HepG2 (cell line): Measurements from ENCODE around the gene MYD88. TPM values are rescaled to one million over a fixed set of nuclear protein-coding genes. Genes with fewer than 3 reads are reported as not detected.
A peak's percentile ranks its signal among the peaks of the same experiment; 100 is the strongest.

ENCODE experiments used
- ARNT ChIP-seq: fragments of 450-650 bp; IDR thresholded peaks from 2 replicates; pipeline ENCODE4 v1.6.1; 2017
- GABPA ChIP-seq, 2 experiments: IDR thresholded peaks; 2 replicates each; pipeline ENCODE4 v1.6.1; 2011 to 2016; ENCODE audit warnings: low read depth in 2 of 2, low read length in 1 of 2, missing biosample characterization in 1 of 2, missing genetic modification characterization in 1 of 2
- GATAD1 ChIP-seq: IDR thresholded peaks from 2 replicates; pipeline ENCODE4 v1.6.1; 2016; ENCODE audit warnings: missing genetic modification reagents, missing compliant biosample characterization
- GZF1 ChIP-seq: sonication (generic); formaldehyde crosslinking; IDR thresholded peaks from 2 replicates; pipeline ENCODE4 v1.5.1; 2020; ENCODE audit warnings: mild to moderate bottlenecking, missing genetic modification reagents
- JUNB ChIP-seq: sonication (generic); formaldehyde crosslinking; IDR thresholded peaks from 2 replicates; pipeline ENCODE4 v1.8.0; 2022; ENCODE audit warnings: missing genetic modification reagents, mild to moderate bottlenecking, borderline replicate concordance
- KDM4B ChIP-seq: sonication (generic); formaldehyde crosslinking; IDR thresholded peaks from 2 replicates; pipeline ENCODE4 v1.4.0; 2020; ENCODE audit warnings: missing genetic modification reagents
- POLR2AphosphoS5 ChIP-seq: IDR thresholded peaks from 2 replicates; pipeline ENCODE4 v1.6.1; 2012; ENCODE audit warnings: low read depth, low read length
- RARA ChIP-seq: IDR thresholded peaks from 2 replicates; pipeline ENCODE4 v1.6.1; 2016; ENCODE audit warnings: missing genetic modification reagents, missing compliant biosample characterization
- SRSF9 ChIP-seq: fragments of 200-400 bp; formaldehyde crosslinking; IDR thresholded peaks from 2 replicates; pipeline ENCODE4 v1.6.1; 2018; ENCODE audit warnings: borderline replicate concordance, mild to moderate bottlenecking, low read depth, low read length; ENCODE audit not compliant: insufficient read depth, poor library complexity, severe bottlenecking
- ZIK1 ChIP-seq: sonication (generic); formaldehyde crosslinking; IDR thresholded peaks from 2 replicates; pipeline ENCODE4 v1.5.0; 2020; ENCODE audit warnings: mild to moderate bottlenecking, low read depth, missing genetic modification reagents, borderline replicate concordance
- ZNF24 ChIP-seq: fragments of 450-650 bp; IDR thresholded peaks from 2 replicates; pipeline ENCODE4 v1.6.1; 2017; ENCODE audit warnings: antibody characterized with exemption, mild to moderate bottlenecking
- ZNF33B ChIP-seq: sonication (generic); formaldehyde crosslinking; IDR thresholded peaks from 2 replicates; pipeline ENCODE4 v1.5.1; 2020; ENCODE audit warnings: mild to moderate bottlenecking, missing genetic modification reagents
- ZNF34 ChIP-seq: sonication (generic); formaldehyde crosslinking; IDR thresholded peaks from 2 replicates; pipeline ENCODE4 v1.4.0; 2020; ENCODE audit warnings: mild to moderate bottlenecking, missing genetic modification reagents, borderline replicate concordance
- ZNF350 ChIP-seq: sonication (generic); formaldehyde crosslinking; IDR thresholded peaks from 2 replicates; pipeline ENCODE4 v1.4.0; 2020; ENCODE audit warnings: mild to moderate bottlenecking, low read depth, missing genetic modification reagents, borderline replicate concordance
- ZNF354B ChIP-seq: sonication (generic); formaldehyde crosslinking; IDR thresholded peaks from 2 replicates; pipeline ENCODE4 v1.8.0; 2022; ENCODE audit warnings: mild to moderate bottlenecking, missing genetic modification reagents
- ZNF430 ChIP-seq: sonication (generic); formaldehyde crosslinking; IDR thresholded peaks from 2 replicates; pipeline ENCODE4 v1.9.0; 2021; ENCODE audit warnings: mild to moderate bottlenecking, missing genetic modification reagents
- ZNF431 ChIP-seq: sonication (generic); formaldehyde crosslinking; IDR thresholded peaks from 2 replicates; pipeline ENCODE4 v1.9.0; 2022; ENCODE audit warnings: missing genetic modification reagents, low read depth, mild to moderate bottlenecking, borderline replicate concordance
- ZNF670 ChIP-seq: sonication (generic); formaldehyde crosslinking; IDR thresholded peaks from 2 replicates; pipeline ENCODE4 v1.8.0; 2022; ENCODE audit warnings: mild to moderate bottlenecking, missing genetic modification reagents, borderline replicate concordance
- ZNF766 ChIP-seq: sonication (generic); formaldehyde crosslinking; IDR thresholded peaks from 2 replicates; pipeline ENCODE4 v1.5.0; 2020; ENCODE audit warnings: missing genetic modification reagents, borderline replicate concordance
- polyA plus RNA-seq, 8 experiments: library from polyadenylated mRNA; depleted of rRNA in 3 of 8; stranded (reverse) in 7 of 8; unstranded in 1 of 8; fragments of >200 nt; fragmentation: Illumina TruSeq in 4 of 8; extraction: Trizol in 4 of 8; gene quantifications; 2 replicates each; pipeline versions ENCODE4 v1.2.1 to v1.2.3, GENCODE V29; 2011 to 2016; ENCODE audit warnings: low read depth in 4 of 8, missing spikeins in 1 of 8, mixed read lengths in 1 of 8; ENCODE audit not compliant: insufficient read depth in 1 of 8
- total RNA-seq, 5 experiments: library from RNA; depleted of rRNA; stranded (reverse); fragments of >200 nt; fragmentation: Illumina TruSeq; extraction: Trizol; gene quantifications; 2 replicates each; pipeline ENCODE4 v1.2.3, GENCODE V29; 2016; ENCODE audit warnings: low read depth in 1 of 5
- TF ChIP-seq, protein P1 (sequence below): sonication (generic); formaldehyde crosslinking; IDR thresholded peaks from 2 replicates; pipeline ENCODE4 v1.5.0; 2020; ENCODE audit warnings: missing genetic modification reagents
- TF ChIP-seq, protein P2 (sequence below): IDR thresholded peaks from 2 replicates; pipeline ENCODE4 v1.6.1; 2016; ENCODE audit warnings: low read depth
- TF ChIP-seq, protein P3 (sequence below): IDR thresholded peaks from 2 replicates; pipeline ENCODE4 v1.6.1; 2016; ENCODE audit warnings: mild to moderate bottlenecking
- TF ChIP-seq, protein P4 (sequence below): sonication (generic); formaldehyde crosslinking; IDR thresholded peaks from 2 replicates; pipeline ENCODE4 v1.4.0; 2020; ENCODE audit warnings: missing genetic modification reagents, borderline replicate concordance
- TF ChIP-seq, protein P5 (sequence below): sonication (generic); formaldehyde crosslinking; IDR thresholded peaks from 2 replicates; pipeline ENCODE4 v1.8.1; 2023; ENCODE audit warnings: missing genetic modification reagents, mild to moderate bottlenecking, borderline replicate concordance
- TF ChIP-seq, protein P6 (sequence below): sonication (generic); formaldehyde crosslinking; IDR thresholded peaks from 2 replicates; pipeline ENCODE4 v1.5.1; 2020; ENCODE audit warnings: missing genetic modification reagents, mild to moderate bottlenecking, borderline replicate concordance

Gene MYD88
- total and polyA plus RNA-seq, 2 of the 13 experiments (the other 11 are each of a cell fraction or from before 2014, with no cell fraction given) = 7.6 to 32.7 TPM

DNA sequence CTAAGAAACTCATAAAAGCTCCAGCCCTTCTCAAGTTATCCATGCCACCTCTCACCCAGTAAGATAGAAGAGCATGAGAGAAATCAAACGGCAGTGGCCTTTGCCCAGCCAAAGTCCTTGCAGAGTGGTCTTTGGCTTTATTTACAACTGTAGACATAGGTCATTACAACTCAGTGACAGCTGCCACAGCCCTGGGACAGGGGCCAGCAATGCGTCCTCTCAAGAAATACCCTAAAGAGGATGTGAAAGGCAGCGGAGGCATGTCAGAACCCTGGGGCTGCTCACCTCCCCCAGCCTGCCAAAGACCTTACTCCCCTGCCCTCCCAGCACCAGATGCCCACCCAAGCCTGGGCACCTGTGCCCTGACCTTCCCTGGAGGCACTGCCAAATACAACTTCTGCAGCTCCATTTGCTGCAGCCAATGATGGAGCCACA, 7.8 kb upstream of the MYD88 start (continued):
- TF ChIP-seq, protein P1, sequence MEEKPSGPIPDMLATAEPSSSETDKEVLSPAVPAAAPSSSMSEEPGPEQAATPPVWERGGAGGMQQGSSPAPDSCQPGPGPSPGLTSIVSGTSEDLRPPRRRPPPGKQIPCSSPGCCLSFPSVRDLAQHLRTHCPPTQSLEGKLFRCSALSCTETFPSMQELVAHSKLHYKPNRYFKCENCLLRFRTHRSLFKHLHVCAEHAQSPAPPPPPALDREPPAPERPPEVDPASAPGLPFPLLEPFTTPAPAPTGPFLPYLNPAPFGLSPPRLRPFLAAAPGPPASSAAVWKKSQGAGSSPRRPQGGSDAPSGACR (CRISPR knock-in tag) = peak; percentile 80; the same call in 1 of the 2 replicates
- TF ChIP-seq, protein P2, sequence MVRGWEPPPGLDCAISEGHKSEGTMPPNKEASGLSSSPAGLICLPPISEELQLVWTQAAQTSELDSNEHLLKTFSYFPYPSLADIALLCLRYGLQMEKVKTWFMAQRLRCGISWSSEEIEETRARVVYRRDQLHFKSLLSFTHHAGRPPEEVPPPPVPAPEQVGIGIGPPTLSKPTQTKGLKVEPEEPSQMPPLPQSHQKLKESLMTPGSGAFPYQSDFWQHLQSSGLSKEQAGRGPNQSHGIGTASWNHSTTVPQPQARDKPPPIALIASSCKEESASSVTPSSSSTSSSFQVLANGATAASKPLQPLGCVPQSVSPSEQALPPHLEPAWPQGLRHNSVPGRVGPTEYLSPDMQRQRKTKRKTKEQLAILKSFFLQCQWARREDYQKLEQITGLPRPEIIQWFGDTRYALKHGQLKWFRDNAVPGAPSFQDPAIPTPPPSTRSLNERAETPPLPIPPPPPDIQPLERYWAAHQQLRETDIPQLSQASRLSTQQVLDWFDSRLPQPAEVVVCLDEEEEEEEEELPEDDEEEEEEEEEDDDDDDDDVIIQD = no peak; the same call in 1 of the 2 replicates
- TF ChIP-seq, protein P3, sequence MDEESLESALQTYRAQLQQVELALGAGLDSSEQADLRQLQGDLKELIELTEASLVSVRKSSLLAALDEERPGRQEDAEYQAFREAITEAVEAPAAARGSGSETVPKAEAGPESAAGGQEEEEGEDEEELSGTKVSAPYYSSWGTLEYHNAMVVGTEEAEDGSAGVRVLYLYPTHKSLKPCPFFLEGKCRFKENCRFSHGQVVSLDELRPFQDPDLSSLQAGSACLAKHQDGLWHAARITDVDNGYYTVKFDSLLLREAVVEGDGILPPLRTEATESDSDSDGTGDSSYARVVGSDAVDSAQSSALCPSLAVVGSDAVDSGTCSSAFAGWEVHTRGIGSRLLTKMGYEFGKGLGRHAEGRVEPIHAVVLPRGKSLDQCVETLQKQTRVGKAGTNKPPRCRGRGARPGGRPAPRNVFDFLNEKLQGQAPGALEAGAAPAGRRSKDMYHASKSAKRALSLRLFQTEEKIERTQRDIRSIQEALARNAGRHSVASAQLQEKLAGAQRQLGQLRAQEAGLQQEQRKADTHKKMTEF (CRISPR knock-in tag) = 0 out of 2 replicates have a peak, but pooled peaks have one; percentile 21
- TF ChIP-seq JUNB (no peak), ARNT (no peak), ZNF350 (peak; percentile 23; the same call in 1 of the 2 replicates), KDM4B (CRISPR knock-in tag) (no peak), POLR2AphosphoS5 (peak; percentile 17; the same call in 1 of the 2 replicates), ZNF34 (no peak), ZNF354B (no peak), ZNF430 (CRISPR knock-in tag) (no peak), ZIK1 (no peak), RARA (CRISPR knock-in tag) (peak; percentile 69), ZNF24 (no peak), ZNF33B (CRISPR knock-in tag) (no peak), GATAD1 (CRISPR knock-in tag) (no peak), ZNF766 (CRISPR knock-in tag) (no peak), ZNF670 (CRISPR knock-in tag) (0 out of 2 replicates have a peak, but pooled peaks have one; percentile 50), SRSF9 (no peak), GABPA (IDR thresholded peaks at IDR 0.05; ENCODE audit: low read depth, low read length) (no peak), GABPA (CRISPR knock-in tag; IDR thresholded peaks at IDR 0.05; ENCODE audit: low read depth) (peak; percentile 40; the same call in 1 of the 2 replicates), GZF1 (CRISPR knock-in tag) (no peak), ZNF431 (CRISPR knock-in tag) (peak; percentile 62; the same call in 1 of the 2 replicates)
- TF ChIP-seq, protein P4, sequence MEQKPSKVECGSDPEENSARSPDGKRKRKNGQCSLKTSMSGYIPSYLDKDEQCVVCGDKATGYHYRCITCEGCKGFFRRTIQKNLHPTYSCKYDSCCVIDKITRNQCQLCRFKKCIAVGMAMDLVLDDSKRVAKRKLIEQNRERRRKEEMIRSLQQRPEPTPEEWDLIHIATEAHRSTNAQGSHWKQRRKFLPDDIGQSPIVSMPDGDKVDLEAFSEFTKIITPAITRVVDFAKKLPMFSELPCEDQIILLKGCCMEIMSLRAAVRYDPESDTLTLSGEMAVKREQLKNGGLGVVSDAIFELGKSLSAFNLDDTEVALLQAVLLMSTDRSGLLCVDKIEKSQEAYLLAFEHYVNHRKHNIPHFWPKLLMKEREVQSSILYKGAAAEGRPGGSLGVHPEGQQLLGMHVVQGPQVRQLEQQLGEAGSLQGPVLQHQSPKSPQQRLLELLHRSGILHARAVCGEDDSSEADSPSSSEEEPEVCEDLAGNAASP (CRISPR knock-in tag) = no peak; the same call in 1 of the 2 replicates
- TF ChIP-seq, protein P5, sequence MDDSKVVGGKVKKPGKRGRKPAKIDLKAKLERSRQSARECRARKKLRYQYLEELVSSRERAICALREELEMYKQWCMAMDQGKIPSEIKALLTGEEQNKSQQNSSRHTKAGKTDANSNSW (CRISPR knock-in tag) = no peak
- TF ChIP-seq, protein P6, sequence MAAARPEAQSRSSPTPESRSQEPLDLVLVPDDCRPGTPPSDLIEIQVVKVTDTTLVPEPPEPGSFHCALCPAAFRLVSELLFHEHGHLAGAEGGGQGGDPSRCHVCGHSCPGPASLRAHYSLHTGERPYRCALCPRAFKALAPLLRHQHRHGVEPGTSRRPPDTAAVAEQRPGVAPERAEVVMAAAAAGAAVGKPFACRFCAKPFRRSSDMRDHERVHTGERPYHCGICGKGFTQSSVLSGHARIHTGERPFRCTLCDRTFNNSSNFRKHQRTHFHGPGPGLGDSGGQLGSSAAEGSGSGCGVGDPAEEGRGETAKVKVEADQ = no peak
